HG02759 (cell line): ENCODE data around the gene TUBA3E.
"Not testable (repeated sequence)": the region's sequence is repeated elsewhere in the genome, so short reads cannot be mapped to it uniquely, and the experiment has no call there.

Experiments
- ATAC-seq: cut with Tn5 transposase; IDR thresholded peaks from one replicate; pipeline ENCODE4 v1.9.1; 2021; ENCODE audit warnings: mild to moderate bottlenecking, moderate library complexity; ENCODE audit not compliant: unreplicated experiment

The TUBA3E gene

GRCh38 chr2:130165293-130166016 is 32.8 kb downstream of the TUBA3E start:
- ATAC-seq = no peak

- no peak for ATAC-seq
Observed at GRCh38 chr2:130162968-130163367, 35.3 kb downstream of the TUBA3E start.

- ATAC-seq = not testable (repeated sequence)
Observed at GRCh38 chr2:130162486-130162885, 35.8 kb downstream of the TUBA3E start.

GRCh38 chr2:130160838-130161705 is 37.2 kb downstream of the TUBA3E start:
- ATAC-seq = not testable (repeated sequence)

- ATAC-seq = no peak
Observed at GRCh38 chr2:130160131-130160530, 38.1 kb downstream of the TUBA3E start.

GRCh38 chr2:130159376-130159775 is 38.9 kb downstream of the TUBA3E start:
- not testable (repeated sequence) for ATAC-seq

GRCh38 chr2:130158631-130159030 is 39.6 kb downstream of the TUBA3E start:
- ATAC-seq = no peak

- peak; percentile 83 for ATAC-seq
Observed at GRCh38 chr2:130157825-130158514, 40.3 kb downstream of the TUBA3E start.

- peak; percentile 43 for ATAC-seq
Observed at GRCh38 chr2:130157354-130157753, 40.9 kb downstream of the TUBA3E start.

- ATAC-seq = no peak
Observed at GRCh38 chr2:130156624-130157004, 41.6 kb downstream of the TUBA3E start.

- ATAC-seq = not testable (repeated sequence)
Observed at GRCh38 chr2:130155956-130156623, 42.1 kb downstream of the TUBA3E start.

- no peak for ATAC-seq
Observed at GRCh38 chr2:130154773-130155765, 43.2 kb downstream of the TUBA3E start.

- not testable (repeated sequence) for ATAC-seq
Observed at GRCh38 chr2:130154423-130154770, 43.8 kb downstream of the TUBA3E start.

GRCh38 chr2:130153721-130154422 is 44.4 kb downstream of the TUBA3E start:
- not testable (repeated sequence) for ATAC-seq

GRCh38 chr2:130152816-130153595 is 45.2 kb downstream of the TUBA3E start:
- ATAC-seq = no peak

- not testable (repeated sequence) for ATAC-seq
Observed at GRCh38 chr2:130152136-130152815, 46.0 kb downstream of the TUBA3E start.

GRCh38 chr2:130151145-130151512 is 47.1 kb downstream of the TUBA3E start:
- not testable (repeated sequence) for ATAC-seq
